Measurements from ENCODE around the gene PAGR1. TPM values are rescaled to one million over a fixed set of nuclear protein-coding genes. Genes with fewer than 3 reads are reported as not detected.

The PAGR1 gene
- total RNA-seq, 2 donors from 2014 or later: 64.3 to 64.4 TPM

DNA sequence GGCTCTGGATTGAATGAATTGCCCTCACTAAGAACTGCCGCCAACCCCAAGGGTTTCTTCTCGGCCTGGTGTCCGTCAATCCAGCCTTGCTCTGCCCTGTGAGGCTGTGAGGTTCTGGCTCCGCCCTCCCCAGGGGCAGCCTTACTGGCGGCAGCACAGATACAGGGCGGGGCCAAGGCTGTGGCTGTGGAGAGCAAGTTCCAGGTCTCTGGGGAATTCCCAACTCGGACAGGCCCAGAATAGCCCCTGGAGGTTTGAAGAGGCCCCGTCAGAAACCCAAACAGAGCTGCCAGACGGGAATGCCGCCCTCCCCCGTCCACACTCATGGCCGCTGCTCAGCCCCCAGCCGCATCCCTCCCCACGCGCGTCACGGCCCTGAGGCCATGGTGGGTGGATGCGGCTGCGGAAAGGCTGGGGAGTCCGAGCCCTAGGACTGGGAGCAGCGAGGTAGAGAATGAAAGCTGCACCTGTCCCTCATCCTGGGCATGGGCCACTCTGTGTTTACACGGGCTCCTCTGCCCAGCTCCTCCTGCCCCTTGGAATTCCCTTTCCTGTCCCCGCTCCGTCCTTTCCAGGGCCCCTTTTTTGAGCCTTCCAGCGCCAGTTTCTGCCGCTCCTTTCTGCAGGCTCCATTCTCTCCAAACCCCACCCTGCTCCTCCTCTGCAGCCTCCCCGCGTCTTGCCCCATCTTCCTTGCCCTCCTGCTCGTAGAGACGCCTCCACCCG lies 4.6 kb upstream of the PAGR1 start:
- WGBS: under 1% methylated on average over 31 of the region's 31 CpGs
- peaks cover 0 to 2% of the 10 kb centered on the region in 2 donors for H3K36me3 ChIP-seq
- H3K4me1 ChIP-seq (replicated peaks): peaks cover 27% of the 10 kb centered on the region
- intact Hi-C loops (cut with DNase I): loop anchor here (5.0 kb wide), 1 partner anchor 186 kb away; the partner anchor contains the start of genes HIRIP3 and INO80E
- DNase-seq (ENCODE audit: low spot score): peak; percentile 97
- peak overlapping the region; percentile 44 to 52 for H3K4me3 ChIP-seq
- H3K27me3 ChIP-seq (replicated peaks; ENCODE audit: insufficient read depth): no peaks in the 10 kb centered on the region
- H3K27ac ChIP-seq: peak overlapping the region; percentile 91
- no peaks in the 10 kb centered on the region for H3K9me3 ChIP-seq
- peak; percentile 75 for TF ChIP-seq POLR2A (IDR thresholded peaks at IDR 0.05)
- TF ChIP-seq, protein P1, sequence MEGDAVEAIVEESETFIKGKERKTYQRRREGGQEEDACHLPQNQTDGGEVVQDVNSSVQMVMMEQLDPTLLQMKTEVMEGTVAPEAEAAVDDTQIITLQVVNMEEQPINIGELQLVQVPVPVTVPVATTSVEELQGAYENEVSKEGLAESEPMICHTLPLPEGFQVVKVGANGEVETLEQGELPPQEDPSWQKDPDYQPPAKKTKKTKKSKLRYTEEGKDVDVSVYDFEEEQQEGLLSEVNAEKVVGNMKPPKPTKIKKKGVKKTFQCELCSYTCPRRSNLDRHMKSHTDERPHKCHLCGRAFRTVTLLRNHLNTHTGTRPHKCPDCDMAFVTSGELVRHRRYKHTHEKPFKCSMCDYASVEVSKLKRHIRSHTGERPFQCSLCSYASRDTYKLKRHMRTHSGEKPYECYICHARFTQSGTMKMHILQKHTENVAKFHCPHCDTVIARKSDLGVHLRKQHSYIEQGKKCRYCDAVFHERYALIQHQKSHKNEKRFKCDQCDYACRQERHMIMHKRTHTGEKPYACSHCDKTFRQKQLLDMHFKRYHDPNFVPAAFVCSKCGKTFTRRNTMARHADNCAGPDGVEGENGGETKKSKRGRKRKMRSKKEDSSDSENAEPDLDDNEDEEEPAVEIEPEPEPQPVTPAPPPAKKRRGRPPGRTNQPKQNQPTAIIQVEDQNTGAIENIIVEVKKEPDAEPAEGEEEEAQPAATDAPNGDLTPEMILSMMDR (IDR thresholded peaks at IDR 0.05): peak in 1 of 4 experiments; percentile 25
- TF ChIP-seq POLR2AphosphoS5 (IDR thresholded peaks at IDR 0.05): peak; percentile 93

GRCh38 chr16:29811896-29812665 lies 3.9 kb upstream of the PAGR1 start, which contains the start of gene PRRT2:
PRRT2 (plus strand) TSS chr16:29812193; CDS start chr16:29813055, 862 bp downstream.
- peaks cover 0 to 2% of the 10 kb centered on the region in 2 donors for H3K36me3 ChIP-seq
- H3K4me1 ChIP-seq (replicated peaks): peaks cover 27% of the 10 kb centered on the region
- H3K9me3 ChIP-seq: no peaks in the 10 kb centered on the region
- H3K4me3 ChIP-seq: peak within 1 kb of the TSS; percentile 44 to 52
- no peaks in the 10 kb centered on the region for H3K27me3 ChIP-seq (replicated peaks; ENCODE audit: insufficient read depth)
- intact Hi-C loops (cut with DNase I): loop anchor here (5.0 kb wide), 1 partner anchor 185 kb away; the partner anchor contains the start of genes HIRIP3 and INO80E
- peak within 1 kb of the TSS; percentile 91 for H3K27ac ChIP-seq
- 3% methylated on average over 60 of the region's 69 CpGs for WGBS
- peak; percentile 34 for DNase-seq (ENCODE audit: low spot score)
- TF ChIP-seq, protein P1 (IDR thresholded peaks at IDR 0.05): no peak
- TF ChIP-seq POLR2AphosphoS5 (IDR thresholded peaks at IDR 0.05) (no peak), POLR2A (IDR thresholded peaks at IDR 0.05) (no peak)

GRCh38 chr16:29812754-29813643 lies 3.0 kb upstream of the PAGR1 start:
- intact Hi-C loops (cut with DNase I): loop anchor here (5.0 kb wide), 1 partner anchor 184 kb away; the partner anchor contains the start of genes HIRIP3 and INO80E
- Histone ChIP-seq H3K27ac (peak overlapping the region; percentile 91), H3K4me1 (replicated peaks) (peaks cover 27% of the 10 kb centered on the region), H3K9me3 (no peaks in the 10 kb centered on the region), H3K4me3 (peak overlapping the region; percentile 44 to 52), H3K27me3 (replicated peaks; ENCODE audit: insufficient read depth) (no peaks in the 10 kb centered on the region), H3K36me3 (peaks cover 0 to 2% of the 10 kb centered on the region in 2 donors)
- no peak for DNase-seq (ENCODE audit: low spot score)
- TF ChIP-seq, protein P1 (IDR thresholded peaks at IDR 0.05): no peak
- TF ChIP-seq POLR2AphosphoS5 (IDR thresholded peaks at IDR 0.05) (no peak), POLR2A (IDR thresholded peaks at IDR 0.05) (no peak)
- 48% methylated on average over 9 of the region's 9 CpGs for WGBS

- intact Hi-C loops (cut with DNase I): loop anchor here (5.0 kb wide), 1 partner anchor 183 kb away; the partner anchor contains the start of genes HIRIP3 and INO80E
- WGBS: 68% methylated on average over 24 of the region's 24 CpGs
- no peak for DNase-seq (ENCODE audit: low spot score)
- H3K4me3 ChIP-seq: no peak overlapping the region
- peak overlapping the region in 1 of 2 donors; percentile 96 for H3K27ac ChIP-seq
- H3K36me3 ChIP-seq: peaks cover 0 to 2% of the 10 kb centered on the region in 2 donors
- H3K4me1 ChIP-seq (replicated peaks): peaks cover 24% of the 10 kb centered on the region
- no peaks in the 10 kb centered on the region for H3K27me3 ChIP-seq (replicated peaks; ENCODE audit: insufficient read depth)
- H3K9me3 ChIP-seq: no peaks in the 10 kb centered on the region
- no peak for TF ChIP-seq POLR2AphosphoS5 (IDR thresholded peaks at IDR 0.05)
- TF ChIP-seq, protein P1 (IDR thresholded peaks at IDR 0.05): no peak
- no peak for TF ChIP-seq POLR2A (IDR thresholded peaks at IDR 0.05)
Measured at GRCh38 chr16:29813644-29814562, 2.0 kb upstream of the PAGR1 start.
